ENCODE results near the gene JCAD.
"Not testable (repeated sequence)": the region's sequence is repeated elsewhere in the genome, so short reads cannot be mapped to it uniquely, and the experiment has no call there.

JCAD gene

DNA sequence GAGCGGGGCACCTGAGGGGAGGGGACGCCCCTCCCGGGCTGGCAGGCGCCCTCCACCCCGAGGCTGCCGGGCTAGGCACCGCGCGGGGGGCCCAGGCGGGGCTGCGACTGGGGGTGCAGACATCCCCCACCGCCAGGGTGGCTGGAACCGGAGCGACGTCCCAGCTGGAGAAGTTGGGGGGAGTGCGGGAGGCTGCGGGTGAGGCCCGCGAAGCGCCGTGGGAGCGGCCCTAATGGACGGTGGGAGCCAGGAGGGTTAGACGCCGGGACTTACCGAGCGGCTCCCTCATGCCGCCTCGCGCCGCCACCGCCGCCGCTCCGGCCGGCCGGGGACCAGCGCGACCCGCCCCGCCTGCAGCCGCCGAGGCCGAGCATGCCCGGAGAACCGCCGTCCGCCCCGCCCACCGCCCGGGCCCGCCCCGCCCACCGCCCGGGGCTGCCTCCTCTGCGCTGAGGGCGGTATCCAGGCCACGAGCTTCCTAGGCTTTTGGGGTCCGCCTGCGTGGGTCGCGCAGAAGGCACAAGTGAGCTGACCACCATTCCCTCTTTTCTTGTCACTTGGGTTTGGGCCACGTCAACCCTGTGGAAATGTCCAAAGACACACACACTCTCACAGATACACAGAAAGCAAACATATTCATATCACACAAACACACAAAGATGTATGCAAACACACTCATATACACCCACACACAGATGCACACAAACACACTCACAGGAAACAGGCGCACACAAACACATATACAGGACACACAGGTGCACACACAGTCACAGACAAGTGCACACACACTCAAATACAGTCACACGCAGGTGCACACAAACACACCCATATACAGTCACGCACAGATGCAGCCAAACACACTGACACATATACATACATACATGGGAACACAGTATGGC is at the start of gene JCAD:
Gene JCAD (minus strand): TSS at position 378 of the 899 bp plus-strand sequence. CDS start 11,774 bp downstream, outside the sequence.
- DNase-seq (ENCODE audit: low spot score) = peak; percentile 64

DNA sequence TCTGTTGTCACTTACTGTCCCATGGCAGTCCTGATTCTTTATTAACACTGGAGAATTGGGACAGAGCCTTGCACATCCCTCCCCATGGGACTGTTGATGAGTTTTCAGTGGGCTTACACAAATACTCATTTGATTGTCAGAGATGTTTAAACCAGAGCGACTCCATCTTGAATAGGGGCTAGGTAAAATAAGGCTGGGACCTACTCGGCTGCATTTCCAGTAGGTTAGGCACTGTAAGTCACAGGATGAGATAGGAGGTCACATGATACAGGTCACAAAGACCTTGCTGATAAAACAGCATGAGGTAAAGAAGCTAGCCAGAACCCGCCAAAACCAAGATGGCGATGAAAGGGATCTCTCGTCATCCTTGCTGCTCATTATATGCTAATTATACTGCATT is 47.6 kb upstream of the JCAD start:
- DNase-seq (ENCODE audit: low spot score) = no peak

GRCh38 chr10:30103595-30104320 is 44.4 kb upstream of the JCAD start:
- no peak for DNase-seq (ENCODE audit: low spot score)

GRCh38 chr10:30099706-30100105 is 40.3 kb upstream of the JCAD start:
- DNase-seq (ENCODE audit: low spot score) = not testable (repeated sequence)

DNA sequence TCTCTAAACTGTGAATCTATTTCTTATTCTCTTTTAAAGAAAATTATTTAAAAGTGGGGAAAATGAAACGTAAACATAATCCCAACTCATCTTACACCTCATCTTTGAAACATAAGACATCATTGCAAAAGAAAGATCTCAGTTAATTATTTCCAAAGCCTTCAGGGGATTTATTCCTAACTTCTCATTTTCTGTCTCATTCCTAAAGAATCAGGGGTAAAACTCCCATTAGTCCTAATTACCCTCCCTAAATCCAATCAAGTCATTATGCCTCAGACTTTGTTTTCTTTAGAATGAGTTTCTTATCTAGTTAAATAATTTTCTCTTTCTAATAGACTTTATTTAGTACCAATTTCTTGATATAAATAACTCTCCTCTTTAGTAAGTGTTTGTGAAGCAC is 39.7 kb upstream of the JCAD start:
- no peak for DNase-seq (ENCODE audit: low spot score)

GRCh38 chr10:30098629-30099028 is 39.2 kb upstream of the JCAD start:
- DNase-seq (ENCODE audit: low spot score) = no peak

- DNase-seq (ENCODE audit: low spot score) = no peak
These were observed 37.2 kb upstream of the JCAD start for GRCh38 chr10:30096564-30096963.

- no peak for DNase-seq (ENCODE audit: low spot score)
These were observed 36.4 kb upstream of the JCAD start for GRCh38 chr10:30095631-30096422.

DNA sequence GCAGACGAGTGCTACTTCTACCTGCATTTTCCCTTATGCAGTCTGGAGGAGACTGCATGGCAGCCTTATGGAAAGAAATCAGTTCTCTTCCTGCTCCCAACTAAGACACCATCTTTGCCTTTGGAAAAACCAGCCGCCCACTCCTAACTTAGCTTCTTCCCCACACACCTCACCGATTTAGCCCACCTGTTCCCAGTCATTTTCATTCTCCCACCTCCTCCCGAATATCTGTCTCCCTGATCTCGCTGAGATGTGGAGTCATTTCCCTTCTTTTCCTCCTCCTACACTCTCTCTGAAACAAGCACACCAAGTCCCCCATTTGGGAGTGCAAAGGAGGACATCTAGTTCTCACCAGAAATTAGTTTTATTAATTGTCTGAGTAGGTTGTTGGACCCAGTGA is 35.2 kb upstream of the JCAD start:
- no peak for DNase-seq (ENCODE audit: low spot score)

DNA sequence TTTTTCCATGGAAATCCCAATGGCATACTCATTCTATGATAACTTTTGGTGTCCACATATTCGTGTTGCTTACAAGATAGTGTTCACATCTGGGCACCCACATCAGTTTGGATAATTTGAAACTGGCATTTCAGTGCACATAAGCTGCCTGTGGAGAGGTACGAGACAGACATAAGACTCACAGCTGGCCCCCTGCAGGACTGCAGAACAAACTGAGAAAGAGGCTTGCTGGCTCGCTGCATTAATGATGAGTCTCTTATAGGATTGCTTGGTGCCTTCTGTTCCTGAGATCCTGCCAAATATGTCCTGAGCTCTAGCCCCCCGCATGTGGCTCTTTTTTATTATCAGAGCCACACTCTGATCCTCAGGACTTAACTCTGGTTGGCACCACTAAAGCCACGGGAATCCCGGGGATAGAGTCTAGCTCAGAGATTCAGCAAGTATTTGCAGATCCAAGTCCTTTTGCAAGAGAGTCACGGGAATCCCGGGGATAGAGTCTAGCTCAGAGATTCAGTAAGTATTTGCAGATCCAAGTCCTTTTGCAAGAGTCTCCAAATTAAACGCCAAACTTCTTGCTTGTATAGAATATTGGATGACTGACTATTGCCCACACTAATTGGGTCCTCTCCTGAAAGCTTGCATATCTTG is 34.0 kb upstream of the JCAD start:
- DNase-seq (ENCODE audit: low spot score) = no peak

DNA sequence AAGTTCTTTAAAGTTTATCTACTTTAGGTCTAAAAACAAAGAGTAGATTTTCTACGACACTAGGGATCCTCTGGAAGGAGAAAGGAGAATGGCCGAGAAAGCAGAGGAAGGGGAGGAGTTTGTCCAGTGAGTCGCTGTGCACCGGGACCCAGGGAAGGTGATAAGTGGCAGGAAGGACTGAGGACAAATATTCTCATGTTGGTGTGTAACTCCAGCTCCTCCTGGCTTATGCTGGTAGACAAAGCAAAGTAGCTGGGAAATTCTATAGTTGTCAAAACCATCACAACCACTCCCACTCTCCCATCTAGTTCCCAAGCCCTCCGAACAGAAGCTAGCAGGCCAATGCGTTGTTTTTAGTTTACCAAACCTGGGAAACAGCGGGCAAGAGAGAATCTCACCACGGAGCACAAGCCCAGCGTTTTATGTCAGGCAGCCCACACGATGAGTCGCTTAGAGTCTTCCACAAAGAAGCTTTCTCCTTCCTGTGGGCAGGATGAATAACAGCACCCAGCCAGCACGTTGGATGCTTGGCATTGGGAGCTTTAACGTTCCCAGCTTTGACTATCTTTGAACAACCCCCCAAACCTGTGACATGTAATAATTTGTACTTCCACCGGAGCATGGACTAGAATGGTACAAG is 32.9 kb upstream of the JCAD start:
- DNase-seq (ENCODE audit: low spot score) = no peak

GRCh38 chr10:30091136-30091535 is 31.8 kb upstream of the JCAD start:
- DNase-seq (ENCODE audit: low spot score) = no peak

DNA sequence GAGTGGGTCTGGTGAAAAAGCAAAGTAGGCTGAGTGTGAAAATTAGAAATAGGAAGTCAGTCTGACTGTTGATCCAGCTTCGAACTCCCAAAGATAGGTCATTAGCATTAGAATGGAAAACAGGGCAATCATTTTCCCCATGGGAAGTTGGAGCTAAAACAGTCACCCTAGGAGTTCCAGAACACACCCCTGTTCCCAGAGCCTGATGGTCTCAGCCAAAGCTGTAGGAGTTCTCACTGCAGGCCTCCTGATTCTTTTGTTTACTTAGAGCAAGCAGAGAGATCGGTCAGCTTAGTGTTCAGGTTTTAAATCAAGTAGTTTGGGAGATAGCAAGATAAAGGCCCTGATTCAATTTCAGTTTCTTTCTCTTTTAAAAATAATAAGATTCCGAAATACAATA is 28.8 kb upstream of the JCAD start:
- DNase-seq (ENCODE audit: low spot score) = no peak

DNA sequence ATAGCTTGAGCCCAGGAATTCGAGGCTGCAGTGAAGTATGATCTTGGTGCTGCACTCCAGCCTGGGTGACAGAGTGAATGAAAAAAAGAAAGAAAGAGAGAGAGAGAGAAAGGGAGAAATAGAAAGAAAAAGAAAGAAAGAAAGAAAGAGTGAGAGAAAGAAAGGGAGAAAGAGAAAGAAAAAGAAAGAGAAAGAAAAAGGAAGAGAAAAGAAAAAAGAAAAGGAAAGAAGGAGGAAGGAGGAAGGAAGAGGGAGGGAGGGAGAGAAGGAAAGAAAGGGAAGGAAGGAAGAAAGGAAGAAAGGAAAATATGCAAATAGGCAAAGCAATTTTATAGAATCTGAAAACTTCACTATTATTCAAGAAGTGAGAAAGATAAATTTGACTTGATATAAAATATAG is 24.5 kb upstream of the JCAD start:
- DNase-seq (ENCODE audit: low spot score) = no peak

- no peak for DNase-seq (ENCODE audit: low spot score)
These were observed 21.8 kb upstream of the JCAD start for GRCh38 chr10:30081182-30081581.

GRCh38 chr10:30080161-30080560 is 20.8 kb upstream of the JCAD start:
- DNase-seq (ENCODE audit: low spot score) = no peak

DNA sequence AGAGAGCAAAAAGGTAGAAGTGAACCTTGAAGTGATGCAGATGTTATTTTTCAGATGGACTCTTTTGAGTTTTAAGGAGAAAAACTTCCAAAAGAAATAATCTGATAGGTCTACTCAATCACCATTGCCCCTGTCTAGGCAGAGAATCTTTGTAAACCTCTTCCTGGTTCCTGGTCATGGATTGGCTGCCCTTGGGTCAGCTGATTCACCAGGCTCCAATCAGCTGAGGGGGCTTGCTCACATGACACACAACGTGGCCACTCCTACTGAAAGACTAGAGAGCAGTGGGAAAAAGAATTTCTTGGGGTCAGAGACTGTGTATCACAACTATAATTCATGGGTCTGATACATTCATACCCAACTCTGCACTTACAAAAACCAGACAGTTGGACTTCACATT is 20.0 kb upstream of the JCAD start:
- no peak for DNase-seq (ENCODE audit: low spot score)

DNA sequence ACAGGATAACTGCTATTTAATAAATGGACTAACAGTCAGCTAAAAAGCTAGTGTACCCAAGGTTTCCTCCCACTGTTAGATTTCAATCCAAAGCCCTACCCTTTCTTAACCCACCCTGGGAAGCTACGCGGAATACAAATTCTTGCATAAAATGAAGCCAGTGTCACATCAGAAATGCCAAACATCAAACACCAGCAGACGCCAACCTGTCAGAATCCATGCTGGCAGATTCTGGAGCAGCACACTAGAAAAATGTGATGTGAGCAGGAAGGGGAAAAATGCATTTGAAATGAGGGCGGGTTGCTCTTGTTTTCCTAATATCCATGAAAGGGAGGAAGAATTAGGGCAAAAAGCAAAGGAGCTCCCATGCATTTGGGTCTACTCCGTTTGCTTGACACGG is 16.1 kb upstream of the JCAD start:
- DNase-seq (ENCODE audit: low spot score) = no peak

DNA sequence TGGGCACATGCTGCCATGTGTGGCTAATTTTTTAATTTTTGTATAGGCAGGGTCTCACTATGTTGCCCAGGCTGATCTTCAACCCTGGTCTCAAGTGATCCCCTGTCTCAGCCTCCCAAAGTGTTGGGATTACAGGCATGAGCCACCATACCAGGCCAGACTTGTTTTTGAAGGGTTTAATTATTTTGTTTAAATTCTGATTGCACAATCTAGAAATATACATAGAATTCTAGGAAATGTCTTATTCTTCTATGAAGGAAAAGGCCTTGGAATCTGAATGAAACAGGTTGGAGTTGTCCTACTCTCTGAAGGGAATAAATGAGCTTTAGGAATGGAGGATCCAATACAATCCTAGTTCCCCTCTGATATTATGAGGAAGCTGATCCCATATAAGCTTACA is 15.5 kb upstream of the JCAD start:
- no peak for DNase-seq (ENCODE audit: low spot score)

- DNase-seq (ENCODE audit: low spot score) = no peak
These were observed 14.7 kb upstream of the JCAD start for GRCh38 chr10:30074090-30074489.

- no peak for DNase-seq (ENCODE audit: low spot score)
These were observed 14.3 kb upstream of the JCAD start for GRCh38 chr10:30073767-30074060.
